ENCODE data around the gene CSNK1E.

The CSNK1E gene

GRCh38 chr22:38282397-38282796 is 34.8 kb downstream of the CSNK1E start:
- H3K27ac ChIP-seq (ENCODE audit: low read depth, low read length), result no peak overlapping the region

GRCh38 chr22:38276166-38276565 is 41.1 kb downstream of the CSNK1E start:
- no peak overlapping the region for H3K27ac ChIP-seq (ENCODE audit: low read depth, low read length)
- H3K9me3 ChIP-seq (ENCODE audit: control insufficient read depth in 5 of 5, low read length in 5 of 5), result no peaks in the 10 kb centered on the region
- no peaks in the 10 kb centered on the region for H3K36me3 ChIP-seq (ENCODE audit: control insufficient read depth in 5 of 5, insufficient read depth in 5 of 5, low read length in 5 of 5)
- H3K27me3 ChIP-seq (ENCODE audit: control insufficient read depth in 5 of 5, insufficient read depth in 4 of 5, low read length in 5 of 5), result no peaks in the 10 kb centered on the region
- H3K4me1 ChIP-seq (ENCODE audit: control insufficient read depth in 5 of 5, insufficient read depth in 5 of 5, low read length in 5 of 5), result peaks cover 12 to 22% (median 20%) of the 10 kb centered on the region in 5 donors
- H3K9ac ChIP-seq (ENCODE audit: low read length in 5 of 5), result no peak overlapping the region
- no peak overlapping the region for H3K4me3 ChIP-seq (ENCODE audit: low read depth in 1 of 5, low read length in 5 of 5)

More at GRCh38 chr22:38282397-38282796, 34.8 kb downstream of the CSNK1E start:
- Histone ChIP-seq H3K27me3 (ENCODE audit: control insufficient read depth in 5 of 5, insufficient read depth in 4 of 5, low read length in 5 of 5) (no peaks in the 10 kb centered on the region), H3K4me3 (ENCODE audit: low read depth in 1 of 5, low read length in 5 of 5) (no peak overlapping the region), H3K9ac (ENCODE audit: low read length in 5 of 5) (no peak overlapping the region), H3K4me1 (ENCODE audit: control insufficient read depth in 5 of 5, insufficient read depth in 5 of 5, low read length in 5 of 5) (peaks cover 4 to 16% (median 12%) of the 10 kb centered on the region in 5 donors), H3K36me3 (ENCODE audit: control insufficient read depth in 5 of 5, insufficient read depth in 5 of 5, low read length in 5 of 5) (no peaks in the 10 kb centered on the region), H3K9me3 (ENCODE audit: control insufficient read depth in 5 of 5, low read length in 5 of 5) (no peaks in the 10 kb centered on the region)

GRCh38 chr22:38273135-38273826 is 44.0 kb downstream of the CSNK1E start:
- peaks cover 21 to 49% (median 46%) of the 10 kb centered on the region in 5 donors for H3K4me1 ChIP-seq (ENCODE audit: control insufficient read depth in 5 of 5, insufficient read depth in 5 of 5, low read length in 5 of 5)
- H3K27ac ChIP-seq (ENCODE audit: low read depth, low read length), result peak overlapping the region; percentile 88
- peak overlapping the region; percentile 71 to 95 (median 89) for H3K4me3 ChIP-seq (ENCODE audit: low read depth in 1 of 5, low read length in 5 of 5)
- peak overlapping the region in 4 of 5 donors; percentile 76 to 96 (median 92) for H3K9ac ChIP-seq (ENCODE audit: low read length in 5 of 5)
- H3K36me3 ChIP-seq (ENCODE audit: control insufficient read depth in 5 of 5, insufficient read depth in 5 of 5, low read length in 5 of 5), result peaks cover 0 to 2% (median 0%) of the 10 kb centered on the region in 5 donors
- H3K27me3 ChIP-seq (ENCODE audit: control insufficient read depth in 5 of 5, insufficient read depth in 4 of 5, low read length in 5 of 5), result no peaks in the 10 kb centered on the region
- no peaks in the 10 kb centered on the region for H3K9me3 ChIP-seq (ENCODE audit: control insufficient read depth in 5 of 5, low read length in 5 of 5)

- peaks cover 0 to 2% (median 0%) of the 10 kb centered on the region in 5 donors for H3K36me3 ChIP-seq (ENCODE audit: control insufficient read depth in 5 of 5, insufficient read depth in 5 of 5, low read length in 5 of 5)
- no peaks in the 10 kb centered on the region for H3K27me3 ChIP-seq (ENCODE audit: control insufficient read depth in 5 of 5, insufficient read depth in 4 of 5, low read length in 5 of 5)
- H3K4me3 ChIP-seq (ENCODE audit: low read depth in 1 of 5, low read length in 5 of 5), result peak within 1 kb of the TSS; percentile 89 to 96 (median 93)
- H3K27ac ChIP-seq (ENCODE audit: low read depth, low read length), result peak within 1 kb of the TSS; percentile 88
- peak within 1 kb of the TSS; percentile 76 to 96 (median 89) for H3K9ac ChIP-seq (ENCODE audit: low read length in 5 of 5)
- no peaks in the 10 kb centered on the region for H3K9me3 ChIP-seq (ENCODE audit: control insufficient read depth in 5 of 5, low read length in 5 of 5)
- peaks cover 21 to 54% (median 49%) of the 10 kb centered on the region in 5 donors for H3K4me1 ChIP-seq (ENCODE audit: control insufficient read depth in 5 of 5, insufficient read depth in 5 of 5, low read length in 5 of 5)
Measured at GRCh38 chr22:38272373-38273134, 44.7 kb downstream of the CSNK1E start, which contains the start of gene TMEM184B. TMEM184B (minus strand) TSS chr22:38273010; CDS start chr22:38247961, 25,049 bp downstream.

- Histone ChIP-seq H3K4me3 (ENCODE audit: low read depth in 1 of 5, low read length in 5 of 5) (peak overlapping the region; percentile 89 to 96 (median 93)), H3K36me3 (ENCODE audit: control insufficient read depth in 5 of 5, insufficient read depth in 5 of 5, low read length in 5 of 5) (peaks cover 0 to 2% (median 0%) of the 10 kb centered on the region in 5 donors), H3K27me3 (ENCODE audit: control insufficient read depth in 5 of 5, insufficient read depth in 4 of 5, low read length in 5 of 5) (no peaks in the 10 kb centered on the region), H3K9me3 (ENCODE audit: control insufficient read depth in 5 of 5, low read length in 5 of 5) (no peaks in the 10 kb centered on the region), H3K4me1 (ENCODE audit: control insufficient read depth in 5 of 5, insufficient read depth in 5 of 5, low read length in 5 of 5) (peaks cover 21 to 60% (median 50%) of the 10 kb centered on the region in 5 donors), H3K27ac (ENCODE audit: low read depth, low read length) (peak overlapping the region; percentile 88), H3K9ac (ENCODE audit: low read length in 5 of 5) (peak overlapping the region; percentile 76 to 95 (median 88))
Measured at GRCh38 chr22:38271927-38272372, 45.3 kb downstream of the CSNK1E start.

GRCh38 chr22:38271101-38271500 is 46.1 kb downstream of the CSNK1E start:
- H3K27me3 ChIP-seq (ENCODE audit: control insufficient read depth in 5 of 5, insufficient read depth in 4 of 5, low read length in 5 of 5), result no peaks in the 10 kb centered on the region
- H3K4me1 ChIP-seq (ENCODE audit: control insufficient read depth in 5 of 5, insufficient read depth in 5 of 5, low read length in 5 of 5), result peaks cover 25 to 68% (median 57%) of the 10 kb centered on the region in 5 donors
- H3K4me3 ChIP-seq (ENCODE audit: low read depth in 1 of 5, low read length in 5 of 5), result peak overlapping the region; percentile 14 to 96 (median 89)
- H3K9ac ChIP-seq (ENCODE audit: low read length in 5 of 5), result peak overlapping the region in 4 of 5 donors; percentile 23 to 95 (median 69)
- peak overlapping the region; percentile 88 for H3K27ac ChIP-seq (ENCODE audit: low read depth, low read length)
- H3K9me3 ChIP-seq (ENCODE audit: control insufficient read depth in 5 of 5, low read length in 5 of 5), result no peaks in the 10 kb centered on the region
- H3K36me3 ChIP-seq (ENCODE audit: control insufficient read depth in 5 of 5, insufficient read depth in 5 of 5, low read length in 5 of 5), result peaks cover 0 to 2% (median 0%) of the 10 kb centered on the region in 5 donors

GRCh38 chr22:38270091-38270992 is 46.9 kb downstream of the CSNK1E start:
- Histone ChIP-seq H3K9ac (ENCODE audit: low read length in 5 of 5) (peak overlapping the region in 4 of 5 donors; percentile 12 to 95 (median 37)), H3K36me3 (ENCODE audit: control insufficient read depth in 5 of 5, insufficient read depth in 5 of 5, low read length in 5 of 5) (peaks cover 0 to 5% (median 0%) of the 10 kb centered on the region in 5 donors), H3K27me3 (ENCODE audit: control insufficient read depth in 5 of 5, insufficient read depth in 4 of 5, low read length in 5 of 5) (no peaks in the 10 kb centered on the region), H3K4me3 (ENCODE audit: low read depth in 1 of 5, low read length in 5 of 5) (peak overlapping the region in 4 of 5 donors; percentile 89 to 96 (median 92)), H3K9me3 (ENCODE audit: control insufficient read depth in 5 of 5, low read length in 5 of 5) (no peaks in the 10 kb centered on the region), H3K4me1 (ENCODE audit: control insufficient read depth in 5 of 5, insufficient read depth in 5 of 5, low read length in 5 of 5) (peaks cover 25 to 74% (median 63%) of the 10 kb centered on the region in 5 donors), H3K27ac (ENCODE audit: low read depth, low read length) (peak overlapping the region; percentile 88)

GRCh38 chr22:38269466-38269865 is 47.8 kb downstream of the CSNK1E start:
- H3K9ac ChIP-seq (ENCODE audit: low read length in 5 of 5), result peak overlapping the region in 2 of 5 donors; percentile 12 to 23
- H3K4me3 ChIP-seq (ENCODE audit: low read depth in 1 of 5, low read length in 5 of 5), result no peak overlapping the region
- no peaks in the 10 kb centered on the region for H3K9me3 ChIP-seq (ENCODE audit: control insufficient read depth in 5 of 5, low read length in 5 of 5)
- peaks cover 28 to 83% (median 72%) of the 10 kb centered on the region in 5 donors for H3K4me1 ChIP-seq (ENCODE audit: control insufficient read depth in 5 of 5, insufficient read depth in 5 of 5, low read length in 5 of 5)
- peak overlapping the region; percentile 88 for H3K27ac ChIP-seq (ENCODE audit: low read depth, low read length)
- H3K27me3 ChIP-seq (ENCODE audit: control insufficient read depth in 5 of 5, insufficient read depth in 4 of 5, low read length in 5 of 5), result no peaks in the 10 kb centered on the region
- H3K36me3 ChIP-seq (ENCODE audit: control insufficient read depth in 5 of 5, insufficient read depth in 5 of 5, low read length in 5 of 5), result peaks cover 0 to 5% (median under 1%) of the 10 kb centered on the region in 5 donors

- H3K9ac ChIP-seq (ENCODE audit: low read length in 5 of 5), result no peak overlapping the region
- no peak overlapping the region for H3K4me3 ChIP-seq (ENCODE audit: low read depth in 1 of 5, low read length in 5 of 5)
- peaks cover 0 to 11% (median 3%) of the 10 kb centered on the region in 5 donors for H3K36me3 ChIP-seq (ENCODE audit: control insufficient read depth in 5 of 5, insufficient read depth in 5 of 5, low read length in 5 of 5)
- H3K4me1 ChIP-seq (ENCODE audit: control insufficient read depth in 5 of 5, insufficient read depth in 5 of 5, low read length in 5 of 5), result peaks cover 25 to 82% (median 77%) of the 10 kb centered on the region in 5 donors
- no peaks in the 10 kb centered on the region for H3K27me3 ChIP-seq (ENCODE audit: control insufficient read depth in 5 of 5, insufficient read depth in 4 of 5, low read length in 5 of 5)
- peak overlapping the region; percentile 70 for H3K27ac ChIP-seq (ENCODE audit: low read depth, low read length)
- H3K9me3 ChIP-seq (ENCODE audit: control insufficient read depth in 5 of 5, low read length in 5 of 5), result no peaks in the 10 kb centered on the region
Measured at GRCh38 chr22:38267086-38267485, 50.1 kb downstream of the CSNK1E start.
